GM10248 (cell line): ENCODE measurements around the gene ABCD2.
"Not testable (repeated sequence)": the region's sequence is repeated elsewhere in the genome, so short reads cannot be mapped to it uniquely, and the experiment has no call there.

Source experiments
- CTCF ChIA-PET: fragments of 300-600 bp; sonication (Branson Sonifier 250); formaldehyde crosslinking; extraction: SDS; loops from one replicate; lab custom pipeline; 2021; ENCODE audit warnings: antibody characterized with exemption; lab: Yijun Ruan, JAX
- POLR2A ChIA-PET: fragments of 350-650 bp; sonication (Branson Sonifier 250); formaldehyde crosslinking; extraction: SDS; loops from one replicate; lab custom pipeline; 2020; ENCODE audit warnings: antibody characterized with exemption; lab: Yijun Ruan, JAX
- DNase-seq: peaks from one replicate; pipeline ENCODE4 v3.0.0; 2012; ENCODE audit errors: extremely low spot score
- TF ChIP-seq, protein P1 (sequence below): IDR thresholded peaks from 2 replicates; pipeline ENCODE4 v1.5.1; 2012; ENCODE audit warnings: mild to moderate bottlenecking, low read depth; ENCODE audit errors: extremely low read depth, missing control alignments, control extremely low read depth

Gene ABCD2

DNA sequence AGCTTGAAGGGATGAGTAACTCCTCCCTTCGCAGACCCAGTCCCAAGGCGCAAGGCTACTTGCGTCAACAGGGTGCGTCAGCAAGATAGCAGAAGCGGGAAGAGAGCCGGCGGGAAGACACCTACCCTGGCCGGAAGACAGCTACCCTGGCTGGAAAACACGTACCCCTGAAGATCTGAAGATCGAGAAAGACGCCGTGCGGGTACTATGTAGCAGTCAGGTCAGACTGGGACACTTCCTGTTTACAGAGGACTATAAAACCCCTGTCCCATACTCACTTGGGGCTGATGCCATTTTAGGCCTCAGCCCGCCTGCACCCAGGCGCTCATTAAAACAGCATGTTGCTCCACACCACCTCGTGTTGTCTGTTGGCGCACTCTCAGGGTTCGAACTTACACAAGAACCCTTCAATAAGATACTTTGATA lies 80.9 kb downstream of the ABCD2 start:
- no peak for DNase-seq
- POLR2A ChIA-PET = no interaction called here
- CTCF ChIA-PET = interaction anchor here (1.3 to 1.8 kb wide), 2 partner anchors 15 to 54 kb away, joined by 3 to 4 read pairs; no protein-coding TSS in a partner anchor
- TF ChIP-seq, protein P1, sequence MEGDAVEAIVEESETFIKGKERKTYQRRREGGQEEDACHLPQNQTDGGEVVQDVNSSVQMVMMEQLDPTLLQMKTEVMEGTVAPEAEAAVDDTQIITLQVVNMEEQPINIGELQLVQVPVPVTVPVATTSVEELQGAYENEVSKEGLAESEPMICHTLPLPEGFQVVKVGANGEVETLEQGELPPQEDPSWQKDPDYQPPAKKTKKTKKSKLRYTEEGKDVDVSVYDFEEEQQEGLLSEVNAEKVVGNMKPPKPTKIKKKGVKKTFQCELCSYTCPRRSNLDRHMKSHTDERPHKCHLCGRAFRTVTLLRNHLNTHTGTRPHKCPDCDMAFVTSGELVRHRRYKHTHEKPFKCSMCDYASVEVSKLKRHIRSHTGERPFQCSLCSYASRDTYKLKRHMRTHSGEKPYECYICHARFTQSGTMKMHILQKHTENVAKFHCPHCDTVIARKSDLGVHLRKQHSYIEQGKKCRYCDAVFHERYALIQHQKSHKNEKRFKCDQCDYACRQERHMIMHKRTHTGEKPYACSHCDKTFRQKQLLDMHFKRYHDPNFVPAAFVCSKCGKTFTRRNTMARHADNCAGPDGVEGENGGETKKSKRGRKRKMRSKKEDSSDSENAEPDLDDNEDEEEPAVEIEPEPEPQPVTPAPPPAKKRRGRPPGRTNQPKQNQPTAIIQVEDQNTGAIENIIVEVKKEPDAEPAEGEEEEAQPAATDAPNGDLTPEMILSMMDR = no peak

DNA sequence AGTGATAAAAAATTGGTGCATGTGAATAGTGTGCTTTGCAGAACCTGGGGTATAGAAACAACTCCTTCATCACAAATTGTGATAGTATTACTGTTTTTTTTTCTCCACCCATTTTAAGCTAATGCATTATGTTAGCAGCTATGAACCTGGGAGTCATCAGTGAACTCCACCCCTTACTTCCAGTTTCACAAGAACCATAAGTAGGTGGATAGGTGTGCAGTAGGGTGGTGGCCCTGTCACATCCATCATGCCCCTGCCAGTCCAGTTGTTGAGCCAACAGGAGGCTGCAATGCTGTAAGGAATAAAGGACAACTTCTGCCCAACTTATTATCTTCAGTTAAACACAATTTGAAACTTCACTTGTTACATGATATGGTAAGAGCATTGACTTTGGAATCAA lies 85.7 kb downstream of the ABCD2 start:
- DNase-seq = no peak
- TF ChIP-seq, protein P1 = no peak
- CTCF ChIA-PET = no interaction called here
- POLR2A ChIA-PET = no interaction called here

GRCh38 chr12:39532448-39532847 lies 87.2 kb downstream of the ABCD2 start:
- no peak for DNase-seq
- TF ChIP-seq, protein P1 = no peak
- CTCF ChIA-PET = no interaction called here
- POLR2A ChIA-PET = no interaction called here

- POLR2A ChIA-PET = no interaction called here
- CTCF ChIA-PET = no interaction called here
- DNase-seq = no peak
- TF ChIP-seq, protein P1 = no peak
Observed at GRCh38 chr12:39526974-39527373, 92.6 kb downstream of the ABCD2 start.

DNA sequence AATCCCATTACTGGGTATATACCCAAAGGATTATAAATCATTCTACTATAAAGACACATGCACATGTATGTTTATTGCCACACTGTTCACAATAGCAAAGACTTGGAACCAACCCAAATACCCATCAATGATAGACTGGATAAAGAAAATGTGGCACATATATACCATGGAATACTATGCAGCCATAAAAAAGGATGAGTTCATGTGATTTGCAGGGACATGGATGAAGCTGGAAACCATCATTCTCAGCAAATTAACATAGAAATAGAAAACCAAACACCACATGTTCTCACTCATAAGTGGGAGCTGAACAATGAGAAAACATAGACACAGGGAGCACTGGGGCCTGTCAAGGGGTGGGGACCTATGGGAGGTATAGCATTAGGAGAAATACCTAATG lies 97.4 kb downstream of the ABCD2 start:
- CTCF ChIA-PET = interaction anchor here (1.2 to 1.4 kb wide), 2 partner anchors 11 to 17 kb away, joined by 3 to 5 read pairs; no protein-coding TSS in a partner anchor
- POLR2A ChIA-PET, DNase-seq: not testable (repeated sequence)

DNA sequence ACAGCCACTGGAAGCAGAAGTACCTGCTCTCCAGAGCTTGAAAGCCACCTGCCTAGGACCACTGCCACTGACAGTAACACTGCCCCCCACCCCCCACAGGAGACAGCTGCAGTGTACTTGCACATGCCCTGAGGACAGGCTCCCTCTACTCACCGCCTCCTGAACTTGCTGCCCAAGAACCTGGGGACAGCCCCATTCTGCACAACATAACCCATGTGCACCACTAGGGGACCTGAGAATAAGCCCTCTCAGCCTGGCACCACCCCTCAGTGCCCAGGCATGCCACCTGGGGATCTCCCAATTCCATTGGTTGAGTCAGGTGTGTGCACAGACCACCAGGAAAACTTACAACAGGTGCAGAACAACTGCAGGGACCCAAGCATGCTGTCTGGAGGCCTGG lies 109.6 kb downstream of the ABCD2 start:
- POLR2A ChIA-PET = no interaction called here
- CTCF ChIA-PET = interaction anchor here (1.1 kb wide), 1 partner anchor 10 kb away, joined by 3 read pairs; no protein-coding TSS in a partner anchor
- TF ChIP-seq, protein P1 = no peak
- DNase-seq = no peak

- POLR2A ChIA-PET = no interaction called here
- no peak for DNase-seq
- CTCF ChIA-PET = interaction anchor here (0.8 to 1.8 kb wide), 5 partner anchors 10 to 17 kb away, joined by 3 to 5 read pairs (median 4); no protein-coding TSS in a partner anchor
- TF ChIP-seq, protein P1 = no peak
Observed at GRCh38 chr12:39505554-39505953, 114.0 kb downstream of the ABCD2 start.
